Gastroesophageal sphincter (tissue), 3 donors: ENCODE measurements around the gene SLAMF9.

ENCODE experiments used
- CTCF ChIP-seq, 4 experiments: fragments of 200-600 bp in 2 of 4; fragments of 450-650 bp in 2 of 4; sonication (generic) in 1 of 4; IDR thresholded peaks; one replicate each; pipeline ENCODE4 v1.5.1; 2017 to 2019; ENCODE audit warnings: antibody characterized with exemption in 4 of 4, mild to moderate bottlenecking in 2 of 4, moderate library complexity in 2 of 4
- EP300 ChIP-seq: sonication (generic); formaldehyde crosslinking; IDR thresholded peaks from one replicate; pipeline ENCODE4 v1.6.1; 2017; ENCODE audit warnings: antibody characterized with exemption, mild to moderate bottlenecking
- POLR2A ChIP-seq, 2 donors: fragments of 450-650 bp; IDR thresholded peaks; one replicate each; pipeline ENCODE4 v1.6.1; 2017; ENCODE audit warnings: antibody characterized with exemption in 2 of 2, mild to moderate bottlenecking in 2 of 2, moderate library complexity in 1 of 2
- POLR2AphosphoS5 ChIP-seq: sonication (generic); formaldehyde crosslinking; IDR thresholded peaks from one replicate; pipeline ENCODE4 v1.6.1; 2017; ENCODE audit warnings: antibody characterized with exemption

GRCh38 chr1:159965263-159965662 is 11.2 kb upstream of the SLAMF9 start:
- TF ChIP-seq CTCF (IDR thresholded peaks at IDR 0.05) (no peak), POLR2A (IDR thresholded peaks at IDR 0.05) (no peak), POLR2AphosphoS5 (no peak), EP300 (no peak)
